ENCODE measurements around the gene SLC12A8. TPM values are rescaled to one million over a fixed set of nuclear protein-coding genes. Genes with fewer than 3 reads are reported as not detected.

SLC12A8 gene
- total and polyA plus RNA-seq, 3 experiments from 2014 or later = 0.91 to 1.0 TPM; not detected in 1

GRCh38 chr3:125107861-125108567 is 104.5 kb downstream of the SLC12A8 start:
- Histone ChIP-seq H3K4me1 (ENCODE audit: insufficient read depth, low read length) (no peaks in the 10 kb centered on the region), H3K27ac (ENCODE audit: low read depth, low read length) (no peak overlapping the region), H3K27me3 (ENCODE audit: insufficient read depth, low read length, poor library complexity, severe bottlenecking) (no peaks in the 10 kb centered on the region), H3K4me3 (ENCODE audit: low read length) (no peak overlapping the region), H3K9me3 (ENCODE audit: low read length) (no peaks in the 10 kb centered on the region), H3K36me3 (ENCODE audit: insufficient read depth, low read length) (no peaks in the 10 kb centered on the region)
- ChIA-PET CTCF (no interaction called here), POLR2A (no interaction called here)
- Mint-ChIP-seq H3K27ac (no peak overlapping the region), H3K4me3 (no peak overlapping the region), H3K4me1 (peaks cover 4 to 8% (median 5%) of the 10 kb centered on the region in 3 donors), H3K36me3 (peaks cover 0 to 7% (median 3%) of the 10 kb centered on the region in 3 donors), H3K9me3 (peaks cover 0 to 4% (median 0%) of the 10 kb centered on the region in 5 donors), H3K27me3 (peaks cover 0 to 1% of the 10 kb centered on the region in 2 donors)
- no peak for DNase-seq

GRCh38 chr3:125107363-125107762 is 105.2 kb downstream of the SLC12A8 start:
- no peaks in the 10 kb centered on the region for H3K9me3 ChIP-seq (ENCODE audit: low read length)
- H3K36me3 Mint-ChIP-seq = peaks cover 0 to 7% (median 3%) of the 10 kb centered on the region in 3 donors
- H3K4me1 Mint-ChIP-seq = peaks cover 4 to 8% (median 5%) of the 10 kb centered on the region in 3 donors
- CTCF ChIA-PET = no interaction called here
- peaks cover 0 to 4% (median 0%) of the 10 kb centered on the region in 5 donors for H3K9me3 Mint-ChIP-seq
- no peak overlapping the region for H3K4me3 Mint-ChIP-seq
- no peak overlapping the region for H3K27ac Mint-ChIP-seq
- H3K27me3 Mint-ChIP-seq = peaks cover 1 to 3% of the 10 kb centered on the region in 2 donors
- POLR2A ChIA-PET = no interaction called here
- no peaks in the 10 kb centered on the region for H3K27me3 ChIP-seq (ENCODE audit: insufficient read depth, low read length, poor library complexity, severe bottlenecking)
- H3K4me3 ChIP-seq (ENCODE audit: low read length) = no peak overlapping the region
- H3K27ac ChIP-seq (ENCODE audit: low read depth, low read length) = no peak overlapping the region
- H3K36me3 ChIP-seq (ENCODE audit: insufficient read depth, low read length) = no peaks in the 10 kb centered on the region
- DNase-seq = no peak
- H3K4me1 ChIP-seq (ENCODE audit: insufficient read depth, low read length) = no peaks in the 10 kb centered on the region

GRCh38 chr3:125105116-125105515 is 107.4 kb downstream of the SLC12A8 start:
- POLR2A ChIA-PET = no interaction called here
- Histone ChIP-seq H3K36me3 (ENCODE audit: insufficient read depth, low read length) (no peaks in the 10 kb centered on the region), H3K27me3 (ENCODE audit: insufficient read depth, low read length, poor library complexity, severe bottlenecking) (no peaks in the 10 kb centered on the region), H3K27ac (ENCODE audit: low read depth, low read length) (no peak overlapping the region), H3K4me3 (ENCODE audit: low read length) (no peak overlapping the region), H3K4me1 (ENCODE audit: insufficient read depth, low read length) (no peaks in the 10 kb centered on the region), H3K9me3 (ENCODE audit: low read length) (no peaks in the 10 kb centered on the region)
- no peak for DNase-seq
- CTCF ChIA-PET = no interaction called here
- H3K4me1 Mint-ChIP-seq = peaks cover 0 to 3% (median 0%) of the 10 kb centered on the region in 3 donors
- H3K36me3 Mint-ChIP-seq = peaks cover 0 to 7% (median 3%) of the 10 kb centered on the region in 3 donors
- H3K9me3 Mint-ChIP-seq = peaks cover 0 to 5% (median 2%) of the 10 kb centered on the region in 5 donors
- H3K27ac Mint-ChIP-seq = no peak overlapping the region
- no peak overlapping the region for H3K4me3 Mint-ChIP-seq
- peaks cover 1 to 6% of the 10 kb centered on the region in 2 donors for H3K27me3 Mint-ChIP-seq

GRCh38 chr3:125104639-125105038 is 107.9 kb downstream of the SLC12A8 start:
- Histone ChIP-seq H3K4me1 (ENCODE audit: insufficient read depth, low read length) (no peaks in the 10 kb centered on the region), H3K4me3 (ENCODE audit: low read length) (no peak overlapping the region), H3K36me3 (ENCODE audit: insufficient read depth, low read length) (no peaks in the 10 kb centered on the region), H3K27me3 (ENCODE audit: insufficient read depth, low read length, poor library complexity, severe bottlenecking) (no peaks in the 10 kb centered on the region), H3K27ac (ENCODE audit: low read depth, low read length) (no peak overlapping the region), H3K9me3 (ENCODE audit: low read length) (no peaks in the 10 kb centered on the region)
- peaks cover 1 to 6% of the 10 kb centered on the region in 2 donors for H3K27me3 Mint-ChIP-seq
- peaks cover 4 to 9% (median 4%) of the 10 kb centered on the region in 5 donors for H3K9me3 Mint-ChIP-seq
- peaks cover 0 to 12% (median 4%) of the 10 kb centered on the region in 3 donors for H3K36me3 Mint-ChIP-seq
- no peak overlapping the region for H3K4me3 Mint-ChIP-seq
- peaks cover 0 to 2% (median 0%) of the 10 kb centered on the region in 3 donors for H3K4me1 Mint-ChIP-seq
- no peak for DNase-seq
- CTCF ChIA-PET = no interaction called here
- H3K27ac Mint-ChIP-seq = peak overlapping the region in 1 of 8 donors; percentile 47
- POLR2A ChIA-PET = no interaction called here

GRCh38 chr3:125103406-125103805 is 109.1 kb downstream of the SLC12A8 start:
- H3K36me3 ChIP-seq (ENCODE audit: insufficient read depth, low read length) = no peaks in the 10 kb centered on the region
- POLR2A ChIA-PET = no interaction called here
- H3K4me1 ChIP-seq (ENCODE audit: insufficient read depth, low read length) = no peaks in the 10 kb centered on the region
- H3K9me3 Mint-ChIP-seq = peaks cover 4 to 16% (median 9%) of the 10 kb centered on the region in 5 donors
- no peak overlapping the region for H3K4me3 Mint-ChIP-seq
- H3K4me1 Mint-ChIP-seq = no peaks in the 10 kb centered on the region
- peaks cover 3 to 6% of the 10 kb centered on the region in 2 donors for H3K27me3 Mint-ChIP-seq
- peak overlapping the region in 1 of 8 donors; percentile 9 for H3K27ac Mint-ChIP-seq
- H3K27me3 ChIP-seq (ENCODE audit: insufficient read depth, low read length, poor library complexity, severe bottlenecking) = no peaks in the 10 kb centered on the region
- CTCF ChIA-PET = no interaction called here
- no peaks in the 10 kb centered on the region for H3K9me3 ChIP-seq (ENCODE audit: low read length)
- DNase-seq = no peak
- H3K36me3 Mint-ChIP-seq = peaks cover 0 to 17% (median 4%) of the 10 kb centered on the region in 3 donors
- no peak overlapping the region for H3K4me3 ChIP-seq (ENCODE audit: low read length)
- H3K27ac ChIP-seq (ENCODE audit: low read depth, low read length) = no peak overlapping the region

GRCh38 chr3:125102470-125102869 is 110.1 kb downstream of the SLC12A8 start:
- Histone ChIP-seq H3K36me3 (ENCODE audit: insufficient read depth, low read length) (no peaks in the 10 kb centered on the region), H3K4me3 (ENCODE audit: low read length) (no peak overlapping the region), H3K27ac (ENCODE audit: low read depth, low read length) (no peak overlapping the region), H3K27me3 (ENCODE audit: insufficient read depth, low read length, poor library complexity, severe bottlenecking) (no peaks in the 10 kb centered on the region), H3K9me3 (ENCODE audit: low read length) (no peaks in the 10 kb centered on the region), H3K4me1 (ENCODE audit: insufficient read depth, low read length) (no peaks in the 10 kb centered on the region)
- Mint-ChIP-seq H3K9me3 (peaks cover 4 to 18% (median 9%) of the 10 kb centered on the region in 5 donors), H3K27ac (no peak overlapping the region), H3K36me3 (peaks cover 0 to 17% (median 4%) of the 10 kb centered on the region in 3 donors), H3K27me3 (peaks cover 3 to 6% of the 10 kb centered on the region in 2 donors), H3K4me3 (no peak overlapping the region), H3K4me1 (no peaks in the 10 kb centered on the region)
- ChIA-PET POLR2A (no interaction called here), CTCF (no interaction called here)
- no peak for DNase-seq

GRCh38 chr3:125098611-125099291 is 113.8 kb downstream of the SLC12A8 start:
- CTCF ChIA-PET = no interaction called here
- no peak overlapping the region for H3K4me3 Mint-ChIP-seq
- H3K9me3 Mint-ChIP-seq = peaks cover 3 to 15% (median 9%) of the 10 kb centered on the region in 5 donors
- Histone ChIP-seq H3K36me3 (ENCODE audit: insufficient read depth, low read length) (no peaks in the 10 kb centered on the region), H3K27me3 (ENCODE audit: insufficient read depth, low read length, poor library complexity, severe bottlenecking) (no peaks in the 10 kb centered on the region), H3K4me3 (ENCODE audit: low read length) (no peak overlapping the region), H3K9me3 (ENCODE audit: low read length) (no peaks in the 10 kb centered on the region), H3K27ac (ENCODE audit: low read depth, low read length) (no peak overlapping the region), H3K4me1 (ENCODE audit: insufficient read depth, low read length) (no peaks in the 10 kb centered on the region)
- POLR2A ChIA-PET = no interaction called here
- no peaks in the 10 kb centered on the region for H3K4me1 Mint-ChIP-seq
- H3K27ac Mint-ChIP-seq = no peak overlapping the region
- peaks cover 0 to 10% (median 1%) of the 10 kb centered on the region in 3 donors for H3K36me3 Mint-ChIP-seq
- DNase-seq = no peak
- peaks cover 2 to 6% of the 10 kb centered on the region in 2 donors for H3K27me3 Mint-ChIP-seq

- CTCF ChIA-PET = no interaction called here
- Mint-ChIP-seq H3K27me3 (no peaks in the 10 kb centered on the region), H3K4me1 (no peaks in the 10 kb centered on the region), H3K27ac (no peak overlapping the region), H3K9me3 (no peaks in the 10 kb centered on the region), H3K4me3 (no peak overlapping the region), H3K36me3 (peaks cover 0 to 3% (median 0%) of the 10 kb centered on the region in 3 donors)
- POLR2A ChIA-PET = no interaction called here
- H3K9me3 ChIP-seq (ENCODE audit: low read length) = no peaks in the 10 kb centered on the region
- H3K4me1 ChIP-seq (ENCODE audit: insufficient read depth, low read length) = no peaks in the 10 kb centered on the region
- H3K27me3 ChIP-seq (ENCODE audit: insufficient read depth, low read length, poor library complexity, severe bottlenecking) = no peaks in the 10 kb centered on the region
- no peak overlapping the region for H3K27ac ChIP-seq (ENCODE audit: low read depth, low read length)
- no peak overlapping the region for H3K4me3 ChIP-seq (ENCODE audit: low read length)
- no peak for DNase-seq
- H3K36me3 ChIP-seq (ENCODE audit: insufficient read depth, low read length) = no peaks in the 10 kb centered on the region
Measured at GRCh38 chr3:125090649-125091048, 121.9 kb downstream of the SLC12A8 start.
